Activated CD4-positive, alpha-beta T cell treated with anti-CD3 and anti-CD28 coated beads for 4 hours (primary cell): ENCODE measurements around the gene FOXA3.
"Not testable (repeated sequence)": the region's sequence is repeated elsewhere in the genome, so short reads cannot be mapped to it uniquely, and the experiment has no call there.

Experiments
- DNase-seq, 2 donors: peaks; one replicate each; pipeline ENCODE4 v3.0.0-alpha.2; 2020

The FOXA3 gene

DNA sequence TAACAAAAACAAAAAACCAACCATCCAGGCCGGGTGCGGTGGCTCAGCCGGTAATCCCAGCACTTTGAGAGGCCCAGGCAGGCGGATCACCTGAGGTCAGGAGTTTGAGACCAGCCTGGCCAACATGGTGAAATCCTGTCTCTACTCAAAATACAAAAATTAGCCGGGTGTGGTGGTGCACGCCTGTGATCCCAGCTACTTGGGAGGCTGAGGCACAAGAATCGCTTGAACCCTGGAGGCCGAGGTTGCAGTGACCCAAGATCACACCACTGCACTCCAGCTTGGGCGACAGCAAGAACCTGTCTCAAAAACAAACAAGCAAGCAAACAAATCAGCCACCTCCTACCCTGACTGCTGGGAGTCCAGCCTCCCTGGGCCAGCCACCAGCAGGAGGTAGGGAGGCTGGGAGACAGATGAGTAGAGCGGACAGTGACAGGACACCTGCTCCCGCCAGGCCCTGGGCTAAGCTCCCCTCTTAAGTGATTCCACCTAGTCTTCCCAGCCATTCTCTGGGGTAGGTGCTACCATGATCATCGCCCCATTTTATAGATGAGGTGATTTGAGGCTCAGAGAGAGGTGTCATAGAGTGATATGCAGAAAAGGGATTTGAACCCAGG, 32.0 kb downstream of the FOXA3 start:
- DNase-seq, result not testable (repeated sequence)

DNA sequence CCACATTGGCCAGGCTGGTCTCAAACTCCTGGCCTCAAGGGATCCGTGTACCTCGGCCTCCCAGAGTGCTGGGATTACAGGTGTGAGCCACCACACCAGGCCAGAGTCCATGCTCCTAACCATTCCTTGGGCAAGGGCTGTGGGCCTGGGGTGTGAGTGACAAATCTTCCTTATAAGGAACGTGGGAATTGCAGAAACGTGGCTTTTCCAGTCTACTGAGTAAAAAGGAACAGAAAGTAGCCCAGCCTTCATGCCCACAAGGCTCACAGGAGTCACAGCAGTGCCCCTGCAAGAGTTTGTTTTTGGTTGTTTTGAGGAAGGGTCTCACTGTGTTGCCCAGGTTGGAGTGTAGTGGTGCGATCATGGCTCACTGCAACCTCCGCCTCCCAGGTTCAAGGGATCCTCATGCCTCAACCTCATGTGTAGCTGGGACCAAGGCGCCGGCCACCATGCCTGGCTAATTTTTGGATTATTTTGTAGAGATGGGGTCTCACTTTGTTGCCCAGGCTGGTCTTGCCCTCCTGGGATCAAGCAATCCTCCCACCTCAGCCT, 33.2 kb downstream of the FOXA3 start:
- no peak for DNase-seq

DNA sequence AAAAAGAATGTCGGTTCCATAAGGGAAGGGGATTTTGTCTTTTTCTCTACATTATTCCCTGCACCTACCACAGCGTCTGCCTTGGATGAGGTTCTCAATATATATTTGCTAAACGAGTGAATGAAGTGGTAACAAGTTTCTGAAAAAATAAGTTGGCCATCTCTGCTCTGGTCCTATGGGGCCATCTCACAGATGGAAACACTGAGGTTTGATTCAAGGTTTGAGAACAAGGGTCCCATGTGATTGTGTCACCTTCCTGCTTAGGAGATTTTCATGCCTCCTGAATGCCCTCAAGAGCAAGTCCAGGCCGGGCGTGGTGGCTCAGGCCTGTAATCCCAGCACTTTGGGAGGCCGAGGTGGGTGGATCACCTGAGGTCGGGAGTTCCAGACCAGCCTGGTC, 35.1 kb downstream of the FOXA3 start:
- no peak for DNase-seq

DNA sequence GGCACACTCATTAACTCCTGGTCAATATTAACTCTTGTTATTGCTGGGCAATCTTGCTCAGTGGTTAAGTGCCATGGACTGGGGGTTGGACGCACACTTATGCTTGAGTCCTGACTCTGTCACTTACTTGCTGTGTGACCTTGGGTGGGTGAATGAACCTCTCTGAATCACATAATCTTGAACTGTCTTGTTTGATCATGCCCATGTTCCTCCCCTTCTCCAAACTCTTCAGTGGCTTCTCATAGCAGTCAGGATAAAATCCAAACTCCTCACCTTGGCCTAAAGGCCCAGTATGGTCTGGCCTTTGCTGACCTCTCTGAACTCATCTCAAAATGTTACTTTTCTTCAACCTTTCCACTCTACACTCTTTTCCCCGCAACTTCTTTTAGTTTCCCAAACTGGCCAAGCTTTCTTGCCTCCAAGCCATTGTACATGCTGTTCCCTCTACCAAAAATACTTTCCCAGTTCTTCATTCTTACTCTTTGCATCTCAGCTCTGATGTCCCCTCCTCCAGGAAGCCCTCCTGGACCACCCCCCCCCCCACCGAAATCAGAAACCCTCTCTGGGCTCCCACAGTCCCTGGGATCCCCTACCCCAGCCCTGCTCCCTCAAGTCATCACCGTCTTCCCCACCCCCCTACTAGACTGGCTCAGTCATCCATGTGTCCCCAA, 35.9 kb downstream of the FOXA3 start:
- no peak for DNase-seq

DNA sequence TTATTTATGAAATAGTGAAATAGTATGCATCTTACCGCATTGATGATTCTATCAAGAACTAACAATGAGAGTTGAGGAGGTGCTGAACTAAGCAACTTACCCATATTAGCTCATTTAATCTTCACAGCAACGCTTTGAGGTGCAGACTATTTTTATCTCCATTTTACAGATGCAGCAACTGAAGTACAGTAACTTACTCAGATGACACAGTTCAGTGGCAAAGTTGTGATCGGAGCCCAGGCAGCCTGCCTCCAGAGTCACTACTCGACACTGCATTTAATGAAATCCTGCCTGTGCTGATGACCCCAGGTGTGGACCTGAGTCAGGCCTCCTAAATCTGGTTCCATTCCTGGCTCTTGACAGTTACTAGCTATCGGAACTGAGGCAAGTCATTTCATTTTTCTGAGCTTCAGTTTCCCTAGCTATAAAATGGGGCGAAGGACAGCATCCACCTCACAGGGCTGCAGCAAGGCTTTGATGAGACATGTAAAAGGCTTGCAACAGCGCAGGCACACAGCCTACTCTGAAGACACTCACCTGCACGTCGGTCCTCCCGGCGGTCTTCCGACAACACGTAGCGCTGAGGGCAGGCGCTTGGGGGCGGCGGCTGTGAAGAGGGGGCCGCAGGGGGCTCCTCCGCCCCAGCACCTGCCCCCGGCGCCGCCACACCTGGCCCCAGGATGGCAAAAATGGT, 36.8 kb downstream of the FOXA3 start:
- no peak for DNase-seq

DNA sequence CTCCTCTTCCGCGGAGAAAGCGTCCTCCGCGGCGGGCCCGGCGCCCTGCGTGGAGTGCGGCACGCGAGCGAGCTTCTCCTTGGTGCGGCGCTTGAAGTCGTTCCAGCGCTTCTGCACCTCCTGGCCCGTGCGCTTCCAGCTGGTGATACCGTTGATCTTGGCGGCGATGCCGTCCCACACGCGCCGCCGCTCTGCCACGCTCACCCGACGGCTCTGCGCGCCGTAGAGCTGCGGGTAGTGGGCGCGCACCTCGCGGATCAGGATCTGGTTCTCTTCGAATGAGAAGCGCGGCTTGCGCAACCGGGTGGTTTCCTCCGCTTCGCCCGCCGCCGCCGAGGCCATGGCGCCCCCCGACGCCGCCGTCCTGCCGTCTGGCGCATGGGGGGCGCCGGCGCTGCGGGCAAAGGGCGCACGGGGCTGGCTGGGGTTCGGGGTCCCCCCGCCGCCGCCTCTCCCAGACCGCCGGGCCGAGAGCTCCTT, 37.3 kb downstream of the FOXA3 start:
- DNase-seq, result no peak

DNA sequence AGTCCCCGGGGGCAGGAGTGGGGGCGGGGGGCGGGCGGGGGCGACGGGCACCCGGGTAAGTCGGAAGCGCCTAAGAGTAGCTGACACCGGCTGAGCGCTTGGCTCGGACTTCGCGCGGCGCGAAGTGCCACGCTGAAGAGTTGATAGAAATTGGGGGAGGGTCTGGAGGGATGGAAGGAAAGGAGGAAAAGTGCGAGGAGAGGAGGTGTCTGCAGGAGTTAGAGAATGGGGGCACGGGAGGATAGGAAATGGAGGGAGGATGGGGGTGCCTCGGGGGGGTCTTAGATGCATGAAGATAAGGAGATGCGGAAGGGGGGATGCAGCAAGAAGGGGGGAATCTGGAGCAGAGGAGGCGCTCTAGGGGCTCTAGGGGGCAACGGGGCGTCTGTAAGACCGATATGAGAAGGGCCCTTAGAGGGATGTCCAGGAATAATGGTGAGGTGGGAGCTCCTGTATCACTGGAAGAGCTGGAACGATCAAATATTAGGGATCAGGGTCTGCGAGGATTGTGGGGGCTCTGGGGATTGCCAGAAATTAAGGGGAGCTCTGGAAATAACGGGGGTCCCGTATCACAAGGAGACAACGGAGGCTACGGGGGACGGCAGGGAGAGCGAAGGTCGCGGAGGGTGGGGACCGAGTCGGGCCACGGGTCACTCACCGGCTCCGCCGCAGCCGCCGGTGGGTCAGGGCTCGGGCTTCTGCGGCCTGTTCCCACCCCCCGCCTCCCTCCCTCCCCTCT, 38.0 kb downstream of the FOXA3 start, which contains the start of gene MYPOP:
Gene MYPOP, minus strand, starts transcription at position 702 of the 739 bp plus-strand sequence. CDS start 840 bp downstream, outside the sequence.
- DNase-seq, result no peak

DNA sequence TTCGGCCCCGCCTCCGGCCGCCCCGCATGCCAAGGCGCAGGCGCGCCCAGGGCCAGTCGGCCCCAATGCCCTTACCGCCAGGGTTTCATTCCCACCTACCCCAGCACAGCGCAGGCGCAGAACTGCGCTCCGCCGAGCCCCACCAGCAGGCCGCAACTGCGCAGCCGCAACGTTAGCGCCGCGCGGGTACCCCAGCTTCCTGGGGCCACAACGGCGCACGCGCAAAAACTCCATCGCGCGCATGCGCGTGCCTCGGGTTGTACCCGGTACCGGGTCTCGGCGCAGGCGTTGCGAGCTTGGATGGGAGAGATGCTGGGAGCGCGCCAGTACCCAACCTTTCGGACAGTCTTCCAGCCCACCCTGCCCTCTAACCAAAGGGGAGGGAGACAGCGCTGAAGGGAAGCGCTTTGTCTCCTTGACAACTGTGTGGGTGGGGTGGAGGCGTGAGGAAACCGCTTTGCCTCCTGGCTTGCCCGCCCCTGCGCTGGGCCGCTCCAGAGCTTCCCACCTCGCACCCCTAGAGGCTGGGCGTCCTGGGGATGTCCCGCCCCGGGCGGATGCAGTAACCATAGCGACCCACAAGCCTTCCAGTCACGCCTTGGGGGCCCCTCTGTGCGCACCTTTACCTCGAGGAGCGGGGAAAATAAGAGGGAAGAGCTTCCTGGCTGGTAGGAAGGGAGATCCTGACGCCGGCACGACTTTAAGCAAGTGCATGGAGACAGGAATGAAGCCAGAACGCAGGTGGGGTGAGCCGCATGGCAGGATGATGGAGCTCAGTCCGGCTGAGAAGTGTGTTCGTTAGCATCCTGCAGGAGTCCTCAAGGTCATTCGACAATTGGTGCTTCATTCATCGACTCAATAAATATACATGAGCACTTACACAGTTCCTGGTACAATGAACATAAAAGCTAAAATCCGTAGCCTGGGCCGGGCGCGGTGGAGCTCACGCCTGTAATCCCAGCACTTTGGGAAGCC, 38.8 kb downstream of the FOXA3 start:
- DNase-seq, result peak; percentile 98 to 99

DNA sequence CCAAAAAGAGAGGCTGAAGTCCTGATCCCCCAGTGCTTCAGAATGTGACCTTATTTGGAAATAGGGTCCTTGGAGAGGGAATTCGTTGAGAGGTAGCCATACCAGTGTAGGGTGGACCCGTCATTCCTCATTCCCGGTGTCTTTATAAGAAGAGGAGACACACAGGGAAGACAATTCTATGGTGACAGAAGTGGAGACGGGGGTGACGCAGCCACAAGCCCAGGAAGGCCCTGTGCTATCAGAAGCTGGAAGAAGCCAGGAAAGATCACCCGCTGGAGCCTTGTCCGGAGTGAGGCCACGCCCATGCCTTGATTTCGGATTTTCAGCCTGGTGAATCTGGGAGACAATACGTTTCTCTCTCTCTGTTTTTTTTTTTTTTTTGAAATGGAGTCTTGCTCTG, 40.9 kb downstream of the FOXA3 start:
- no peak for DNase-seq

DNA sequence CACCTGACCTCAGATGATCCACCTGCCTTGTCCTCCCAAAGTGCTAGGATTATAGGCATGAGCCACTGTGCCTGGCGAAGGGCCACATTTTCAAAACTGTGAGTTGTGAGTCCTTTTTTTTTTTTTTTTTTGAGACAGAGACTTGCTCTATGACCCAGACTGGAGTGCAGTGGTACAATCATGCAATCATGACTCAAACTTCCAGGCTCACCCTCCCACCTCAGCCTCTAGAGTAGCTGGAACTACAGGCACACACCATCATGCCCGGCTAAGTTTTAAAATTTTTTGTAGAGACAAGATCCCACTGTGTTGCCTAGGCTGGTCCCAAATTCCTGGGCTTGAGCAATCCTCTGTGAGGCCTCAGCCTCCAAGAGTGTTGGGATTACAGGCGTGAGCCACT, 42.1 kb downstream of the FOXA3 start:
- no peak for DNase-seq

DNA sequence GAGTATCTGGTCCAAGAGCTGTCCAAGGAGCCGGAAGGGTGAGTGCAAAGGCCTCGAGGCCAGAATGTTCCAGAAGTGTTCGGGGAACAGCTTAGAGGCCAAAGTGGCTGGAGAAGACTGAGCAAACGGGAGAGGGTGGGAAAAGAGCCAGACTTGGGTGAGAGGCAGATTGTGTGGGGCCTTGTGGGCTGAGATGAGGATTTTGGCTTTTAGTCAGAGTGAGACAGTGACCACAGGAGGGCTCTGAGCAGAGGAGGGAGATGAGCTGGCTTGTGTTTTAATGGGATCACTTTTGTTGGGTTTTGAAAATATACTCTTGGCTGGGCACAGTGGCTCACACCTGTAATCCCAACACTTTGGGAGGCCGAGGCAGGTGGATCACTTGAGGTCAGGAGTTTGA, 44.8 kb downstream of the FOXA3 start:
- DNase-seq, result no peak

DNA sequence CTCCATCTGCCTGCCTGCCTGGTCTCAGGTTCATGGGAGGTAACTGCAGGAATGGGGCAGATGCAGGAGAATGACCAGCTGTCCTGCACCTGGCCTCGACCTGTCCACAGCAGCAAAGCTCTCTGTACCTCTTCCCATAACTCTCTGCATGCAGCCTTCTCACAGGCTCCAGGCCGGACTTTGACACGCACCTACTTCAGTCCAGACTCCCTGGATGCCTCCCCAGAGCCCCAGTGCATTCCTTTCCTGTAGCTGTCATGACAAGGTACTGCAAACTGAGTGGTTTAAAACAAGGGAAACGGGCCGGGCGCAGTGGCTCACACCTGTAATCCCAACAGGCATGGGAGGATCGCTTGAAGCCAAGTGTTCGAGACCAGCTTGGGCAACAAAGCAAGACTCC, 47.2 kb downstream of the FOXA3 start:
- no peak for DNase-seq

DNA sequence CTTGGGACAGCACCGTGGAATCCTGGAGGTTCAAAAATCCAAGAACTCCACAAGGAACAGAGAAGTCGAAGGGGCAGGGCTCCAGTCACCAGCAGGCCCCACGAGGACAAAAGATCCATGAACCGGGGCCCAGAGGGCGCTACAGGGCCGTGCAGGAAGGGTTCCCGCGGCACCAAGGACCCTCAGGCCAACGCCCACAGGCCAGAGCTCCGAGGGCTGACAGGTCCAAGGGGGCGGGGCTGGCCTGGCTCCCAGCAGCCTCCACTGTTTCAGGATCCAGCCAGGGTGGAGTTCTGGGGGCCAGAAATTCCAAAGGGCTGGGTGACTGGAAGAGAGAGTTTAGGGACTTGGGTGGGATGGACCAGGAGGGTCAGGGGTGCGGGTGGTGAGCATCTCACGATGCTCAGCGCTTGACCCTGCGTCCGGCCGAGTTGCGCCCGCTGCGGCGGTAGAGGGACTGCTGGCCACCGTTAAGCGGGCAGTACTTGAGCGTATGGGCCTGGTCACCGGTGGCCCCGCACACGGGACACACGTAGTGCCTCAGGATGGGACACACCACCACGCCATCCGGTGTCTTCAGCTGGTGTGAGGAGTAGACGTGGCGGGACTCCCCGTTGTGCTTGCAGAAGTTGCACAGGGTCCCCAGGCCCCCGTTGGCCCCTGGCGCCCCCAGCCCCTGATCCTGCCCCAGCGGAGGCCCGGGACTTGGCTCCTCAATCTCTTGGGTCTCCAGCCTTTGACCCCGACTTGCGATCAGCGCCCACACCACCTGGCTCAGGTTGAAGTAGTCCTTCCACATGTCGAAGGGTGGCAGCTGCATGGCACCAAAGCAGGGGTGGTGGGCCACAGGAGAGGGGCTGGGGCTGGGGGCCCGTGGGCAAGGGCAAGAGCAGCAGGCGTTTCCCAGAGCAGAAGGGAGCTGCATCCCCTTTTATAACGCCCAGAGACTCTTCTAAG, 50.0 kb downstream of the FOXA3 start, which contains the start of gene NANOS2:
Gene NANOS2, minus strand, starts transcription at position 905 of the 957 bp plus-strand sequence. Its CDS starts 85 bp downstream, at position 820.
- DNase-seq, result no peak

DNA sequence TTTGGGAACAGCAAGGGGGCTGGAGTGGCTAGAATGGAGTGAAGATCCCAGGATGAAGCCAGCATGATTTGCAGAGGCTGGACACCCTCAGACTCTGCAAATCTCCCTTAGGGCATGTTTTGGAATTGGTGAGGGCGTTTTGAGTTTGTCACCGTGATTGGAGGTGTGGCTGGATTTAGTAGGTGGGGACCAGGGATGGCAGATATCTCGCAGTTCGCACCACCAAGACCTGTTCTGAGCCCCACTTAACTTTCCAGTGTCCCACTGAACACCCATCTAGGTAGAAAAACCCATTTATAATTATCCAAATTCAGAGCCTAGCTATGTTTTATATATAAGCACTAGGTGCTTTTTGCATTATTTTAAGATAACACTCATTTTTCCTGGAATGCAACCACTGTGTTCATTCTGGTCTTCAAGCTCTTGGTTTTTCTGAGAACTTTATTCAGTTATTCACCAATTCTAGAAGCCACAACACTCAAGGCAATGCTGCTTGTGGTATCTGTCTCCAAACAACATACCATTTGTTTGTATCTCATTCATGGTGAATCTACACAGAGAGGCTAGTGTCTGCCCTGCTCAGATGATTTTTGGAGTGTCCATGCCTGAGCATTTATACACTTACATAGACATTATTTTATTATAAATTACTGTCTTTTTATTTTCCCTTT, 53.4 kb downstream of the FOXA3 start:
- no peak for DNase-seq

DNA sequence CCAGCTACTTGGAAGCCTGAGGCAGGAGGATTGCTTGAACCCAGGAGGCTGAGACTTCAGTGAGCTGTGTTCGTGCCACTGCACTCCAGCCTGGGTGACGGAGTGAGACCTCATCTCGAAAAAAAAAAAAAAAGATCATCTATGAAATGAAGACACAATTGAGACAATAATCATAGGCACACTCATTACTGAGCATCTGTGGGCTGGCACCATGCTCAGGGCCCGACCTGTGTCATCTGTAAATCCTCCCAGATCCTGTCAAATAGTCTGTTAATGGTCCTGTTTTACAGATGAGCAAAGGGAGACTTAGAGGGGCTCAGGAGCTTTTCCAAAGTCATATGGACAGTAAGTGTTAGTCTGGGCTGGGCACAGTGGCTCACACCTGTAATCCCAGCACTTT, 54.6 kb downstream of the FOXA3 start:
- no peak for DNase-seq

DNA sequence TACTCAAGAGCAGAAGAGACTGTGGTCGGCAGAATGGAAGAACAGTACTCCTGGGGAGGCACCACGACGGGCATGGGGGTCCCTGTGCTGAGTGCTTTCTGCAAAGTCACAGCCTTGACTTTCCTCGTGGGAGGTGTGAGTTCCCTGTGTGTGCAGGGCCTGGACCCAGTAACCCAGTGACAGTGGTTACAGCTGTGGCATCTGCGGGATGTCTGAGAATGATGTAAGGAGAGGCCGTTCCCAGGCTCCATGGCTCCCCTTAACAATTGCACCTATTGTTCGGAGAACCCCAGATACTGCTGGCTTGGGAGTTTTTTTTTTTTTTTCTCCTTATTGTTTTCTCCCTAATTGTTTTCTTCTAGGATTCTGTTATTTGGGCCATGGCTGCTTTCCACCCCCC, 55.6 kb downstream of the FOXA3 start:
- no peak for DNase-seq

DNA sequence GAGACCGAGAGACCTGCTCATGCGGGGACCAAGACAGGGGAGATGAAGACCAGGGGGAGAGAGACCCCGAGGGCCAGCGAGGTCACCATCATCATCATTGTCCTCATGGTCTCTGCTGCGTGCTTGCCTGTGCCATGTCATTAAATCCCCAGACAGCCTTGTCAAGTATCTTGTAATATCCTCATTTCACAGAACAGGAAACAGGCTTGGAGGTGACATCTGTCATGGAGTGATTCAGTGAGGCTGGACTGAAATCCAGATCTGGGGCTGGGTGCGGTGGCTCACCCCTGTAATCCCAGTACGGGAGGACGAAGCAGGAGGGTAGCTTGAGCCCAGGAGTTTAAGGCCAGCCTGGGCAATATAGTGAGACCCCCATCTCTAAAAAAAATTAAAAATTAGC, 56.3 kb downstream of the FOXA3 start:
- DNase-seq, result no peak

DNA sequence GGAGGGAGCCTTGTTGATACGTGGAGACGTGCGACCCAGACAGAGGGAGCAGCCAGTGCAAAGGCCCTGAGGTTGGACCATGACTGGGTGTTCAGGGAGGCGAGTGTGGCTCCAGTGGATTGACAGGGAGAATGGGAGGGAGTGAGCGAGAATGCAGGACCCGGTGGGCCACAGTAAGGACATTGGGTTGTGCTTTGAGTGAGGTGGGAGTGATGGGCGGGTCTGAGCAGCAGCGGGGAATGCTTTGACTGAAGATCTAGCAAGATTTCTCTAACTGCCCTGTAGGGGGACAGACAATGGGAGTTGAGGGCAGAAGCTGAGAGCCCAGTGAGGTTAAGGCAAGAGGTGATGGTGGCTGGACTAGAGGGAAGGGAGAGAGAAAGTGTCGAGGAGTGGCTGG, 58.2 kb downstream of the FOXA3 start:
- no peak for DNase-seq
